Pancreas (tissue), 10 donors: ENCODE data around the gene PTGER2. TPM values are rescaled to one million over a fixed set of nuclear protein-coding genes. Genes with fewer than 3 reads are reported as not detected.

Experiments used
- ATAC-seq, 4 donors: fragments of 200-7000 bp; cut with Tn5 transposase; one replicate each; pipeline versions ENCODE4 v1.8.0 to v1.9.1; 2020; ENCODE audit warnings: mild to moderate bottlenecking in 4 of 4, moderate library complexity in 4 of 4
- DNase-seq, 6 donors: peaks; one replicate each; pipeline ENCODE4 v3.0.0-alpha.2; 2020
- FAIRE-seq: peaks from 2 replicates; lab custom pipeline; 2012; peaks lifted over from hg19 to GRCh38; lab: Jason Lieb, UNC
- H3K27ac ChIP-seq, 4 donors: fragments of 200-600 bp; sonication (generic); 1 replicate in 3 of 4; 2 replicates in 1 of 4; pipeline versions ENCODE4 v1.5.0 to v1.8.0; 2020
- H3K27me3 ChIP-seq, 4 donors: fragments of 200-600 bp; one replicate each; pipeline ENCODE4 v1.8.0; 2021
- H3K36me3 ChIP-seq, 3 donors: fragments of 200-600 bp; sonication (generic) in 1 of 3; one replicate each; pipeline versions ENCODE4 v1.5.0 to v1.8.0; 2020 to 2021
- H3K4me1 ChIP-seq, 3 donors: fragments of 200-600 bp; one replicate each; pipeline ENCODE4 v1.8.0; 2021
- H3K4me3 ChIP-seq, 4 donors: fragments of 200-600 bp; sonication (generic) in 2 of 4; one replicate each; pipeline versions ENCODE4 v1.5.0 to v1.8.0; 2020 to 2021
- H3K9me3 ChIP-seq, 4 donors: fragments of 200-600 bp; one replicate each; pipeline ENCODE4 v1.8.0; 2021
- WGBS, 2 donors: extraction: QIAGEN DNeasy Blood & Tissue Kit; methylation state at CpG; one replicate each; pipeline ENCODE4 v1.1.7; 2013; 5-methylcytosine and 5-hydroxymethylcytosine counted together
- intact Hi-C, 3 donors: fragments of 100-400 bp; cut with DNase I; formaldehyde crosslinking; loops; one replicate each; pipeline versions ENCODE4 v1.11.1 to v1.14.2; 2022
- polyA plus RNA-seq, 2 donors: library from polyadenylated mRNA; stranded (reverse); fragments of 200-250 nt; gene quantifications; one replicate each; pipeline ENCODE4 v1.2.3, GENCODE V29; 2013
- total RNA-seq, 6 donors: library from RNA; stranded (reverse); fragmentation: NEBNext Ultra II Directional in 4 of 6; extraction: Animal tissue kit (Norgen Biotek cat#: 25700) in 4 of 6; gene quantifications; one replicate each; pipeline versions ENCODE4 v1.2.1 to v1.2.4, GENCODE V29; 2021 to 2023
- TF ChIP-seq, protein P1 (sequence below), 4 donors: fragments of 200-600 bp; sonication (generic) in 3 of 4; IDR thresholded peaks; one replicate each; pipeline versions ENCODE4 v1.5.0 to v1.8.0; 2021; ENCODE audit warnings: antibody characterized with exemption in 4 of 4
- donor health status: healthy with polysubstance abuse.
- donor health status: DM: no; HTN: no; CAD: no; lungs with moderate emphysema.
- donor health status: DM: no; HTN: no; CAD: no.
- donor health status: control.
- donor health status: control.
- donor health status: Bipolar disorder and iron deficiency.
- donor health status: DM: yes; HTN: yes; CAD: no.
- donor health status: DM: no; HTN: no; CAD: no.
- donor health status: DM: no; HTN: no; CAD: no.
- donor health status: DM: yes; HTN: yes; CAD: no.

The PTGER2 gene
- total and polyA plus RNA-seq, 8 donors: 0.23 to 2.0 (median 0.43) TPM; not detected in 2

DNA sequence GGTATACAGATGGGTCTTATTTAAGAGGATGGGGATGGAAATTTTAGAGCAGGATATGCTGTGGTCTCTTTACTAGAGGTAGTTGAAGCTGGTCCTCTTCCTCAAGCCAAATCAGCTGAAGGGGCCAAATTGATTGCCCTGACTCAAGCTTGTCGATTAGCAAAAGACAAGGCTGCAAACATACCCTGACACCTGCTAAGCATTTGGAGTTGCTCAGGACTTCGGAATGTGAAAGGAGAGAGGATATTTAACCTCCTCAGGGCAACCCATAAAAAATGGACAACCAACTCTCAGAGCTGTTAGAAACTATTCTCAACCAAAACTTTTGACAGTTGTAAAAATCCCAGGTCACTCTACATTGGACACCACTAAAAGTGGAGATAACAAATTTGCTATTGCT is 31.0 kb upstream of the PTGER2 start:
- Histone ChIP-seq H3K4me3 (no peak overlapping the region), H3K9me3 (no peaks in the 10 kb centered on the region), H3K36me3 (no peaks in the 10 kb centered on the region), H3K4me1 (no peaks in the 10 kb centered on the region), H3K27ac (no peak overlapping the region), H3K27me3 (no peaks in the 10 kb centered on the region)
- TF ChIP-seq, protein P1, sequence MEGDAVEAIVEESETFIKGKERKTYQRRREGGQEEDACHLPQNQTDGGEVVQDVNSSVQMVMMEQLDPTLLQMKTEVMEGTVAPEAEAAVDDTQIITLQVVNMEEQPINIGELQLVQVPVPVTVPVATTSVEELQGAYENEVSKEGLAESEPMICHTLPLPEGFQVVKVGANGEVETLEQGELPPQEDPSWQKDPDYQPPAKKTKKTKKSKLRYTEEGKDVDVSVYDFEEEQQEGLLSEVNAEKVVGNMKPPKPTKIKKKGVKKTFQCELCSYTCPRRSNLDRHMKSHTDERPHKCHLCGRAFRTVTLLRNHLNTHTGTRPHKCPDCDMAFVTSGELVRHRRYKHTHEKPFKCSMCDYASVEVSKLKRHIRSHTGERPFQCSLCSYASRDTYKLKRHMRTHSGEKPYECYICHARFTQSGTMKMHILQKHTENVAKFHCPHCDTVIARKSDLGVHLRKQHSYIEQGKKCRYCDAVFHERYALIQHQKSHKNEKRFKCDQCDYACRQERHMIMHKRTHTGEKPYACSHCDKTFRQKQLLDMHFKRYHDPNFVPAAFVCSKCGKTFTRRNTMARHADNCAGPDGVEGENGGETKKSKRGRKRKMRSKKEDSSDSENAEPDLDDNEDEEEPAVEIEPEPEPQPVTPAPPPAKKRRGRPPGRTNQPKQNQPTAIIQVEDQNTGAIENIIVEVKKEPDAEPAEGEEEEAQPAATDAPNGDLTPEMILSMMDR (IDR thresholded peaks at IDR 0.05): no peak
- DNase-seq (no peak), FAIRE-seq (no peak), ATAC-seq (no peak)
- WGBS, 2 donors: 32 to 45% methylated on average over 2 of the region's 2 CpGs
- intact Hi-C loops: no loop called here

- H3K4me3 ChIP-seq: no peak overlapping the region
- TF ChIP-seq, protein P1 (IDR thresholded peaks at IDR 0.05): no peak
- DNase-seq (no peak), FAIRE-seq (no peak), ATAC-seq (no peak)
- intact Hi-C loops: no loop called here
- H3K9me3 ChIP-seq: no peaks in the 10 kb centered on the region
- H3K36me3 ChIP-seq: no peaks in the 10 kb centered on the region
- H3K27ac ChIP-seq: no peak overlapping the region
- H3K27me3 ChIP-seq: no peaks in the 10 kb centered on the region
- no peaks in the 10 kb centered on the region for H3K4me1 ChIP-seq
- WGBS, 2 donors: 59 to 73% methylated on average over 4 of the region's 4 CpGs
These were observed 27.2 kb upstream of the PTGER2 start for GRCh38 chr14:52286661-52287649.

GRCh38 chr14:52296378-52296777 is 17.7 kb upstream of the PTGER2 start:
- H3K27ac ChIP-seq: no peak overlapping the region
- no peaks in the 10 kb centered on the region for H3K27me3 ChIP-seq
- no peaks in the 10 kb centered on the region for H3K36me3 ChIP-seq
- no peak for ATAC-seq
- 85 to 91% methylated on average over 2 of the region's 2 CpGs for WGBS, 2 donors
- H3K4me3 ChIP-seq: no peak overlapping the region
- no peak for FAIRE-seq
- intact Hi-C loops: no loop called here
- TF ChIP-seq, protein P1 (IDR thresholded peaks at IDR 0.05): no peak
- no peaks in the 10 kb centered on the region for H3K9me3 ChIP-seq
- no peaks in the 10 kb centered on the region for H3K4me1 ChIP-seq
- no peak for DNase-seq

GRCh38 chr14:52298795-52299194 is 15.3 kb upstream of the PTGER2 start:
- no peaks in the 10 kb centered on the region for H3K27me3 ChIP-seq
- intact Hi-C loops: no loop called here
- ATAC-seq (no peak), FAIRE-seq (no peak), DNase-seq (no peak)
- H3K36me3 ChIP-seq: no peaks in the 10 kb centered on the region
- TF ChIP-seq, protein P1 (IDR thresholded peaks at IDR 0.05): no peak
- 83 to 87% methylated on average over 10 of the region's 10 CpGs for WGBS, 2 donors
- no peak overlapping the region for H3K4me3 ChIP-seq
- H3K4me1 ChIP-seq: no peaks in the 10 kb centered on the region
- H3K9me3 ChIP-seq: no peaks in the 10 kb centered on the region
- H3K27ac ChIP-seq: no peak overlapping the region
